A673 (cell line): ENCODE data around the gene MTR.

ENCODE experiments used
- EZH2 ChIP-seq: fragments of 200-600 bp; sonication (generic); IDR thresholded peaks from 2 replicates; pipeline ENCODE4 v1.6.1; 2017; ENCODE audit warnings: borderline replicate concordance, low read depth, mild to moderate bottlenecking, mixed read lengths, antibody characterized with exemption, low read length; ENCODE audit not compliant: poor library complexity, severe bottlenecking
- TF ChIP-seq, protein P1 (sequence below): fragments of 300-800, 200-600 bp; sonication (generic); conservative IDR thresholded peaks from 2 replicates; pipeline ENCODE4 v1.5.1; 2017; ENCODE audit warnings: low read depth, mild to moderate bottlenecking, antibody characterized with exemption, low read length, moderate library complexity, mixed read lengths

DNA sequence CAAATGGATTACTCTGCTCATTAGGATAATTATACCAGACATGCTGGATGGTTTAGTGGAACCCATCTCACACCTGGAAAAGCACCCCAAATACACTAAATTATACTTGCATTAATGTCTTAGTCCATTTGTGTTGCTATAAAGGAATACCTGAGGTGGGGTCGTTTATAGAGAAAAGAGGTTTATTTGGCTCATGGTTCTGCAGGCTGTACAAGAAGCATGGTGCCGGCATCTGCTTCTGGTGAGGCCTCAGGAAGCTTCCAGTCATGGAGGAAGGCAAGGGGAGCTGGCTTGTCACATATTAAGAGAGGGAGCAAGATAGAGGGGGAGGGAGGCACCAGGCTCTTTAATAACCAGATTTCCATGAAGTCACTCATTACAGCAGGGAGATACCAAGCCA lies 113.6 kb downstream of the MTR start:
- TF ChIP-seq, protein P1, sequence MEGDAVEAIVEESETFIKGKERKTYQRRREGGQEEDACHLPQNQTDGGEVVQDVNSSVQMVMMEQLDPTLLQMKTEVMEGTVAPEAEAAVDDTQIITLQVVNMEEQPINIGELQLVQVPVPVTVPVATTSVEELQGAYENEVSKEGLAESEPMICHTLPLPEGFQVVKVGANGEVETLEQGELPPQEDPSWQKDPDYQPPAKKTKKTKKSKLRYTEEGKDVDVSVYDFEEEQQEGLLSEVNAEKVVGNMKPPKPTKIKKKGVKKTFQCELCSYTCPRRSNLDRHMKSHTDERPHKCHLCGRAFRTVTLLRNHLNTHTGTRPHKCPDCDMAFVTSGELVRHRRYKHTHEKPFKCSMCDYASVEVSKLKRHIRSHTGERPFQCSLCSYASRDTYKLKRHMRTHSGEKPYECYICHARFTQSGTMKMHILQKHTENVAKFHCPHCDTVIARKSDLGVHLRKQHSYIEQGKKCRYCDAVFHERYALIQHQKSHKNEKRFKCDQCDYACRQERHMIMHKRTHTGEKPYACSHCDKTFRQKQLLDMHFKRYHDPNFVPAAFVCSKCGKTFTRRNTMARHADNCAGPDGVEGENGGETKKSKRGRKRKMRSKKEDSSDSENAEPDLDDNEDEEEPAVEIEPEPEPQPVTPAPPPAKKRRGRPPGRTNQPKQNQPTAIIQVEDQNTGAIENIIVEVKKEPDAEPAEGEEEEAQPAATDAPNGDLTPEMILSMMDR, result no peak
- TF ChIP-seq EZH2, result no peak
